Activated naive CD4-positive, alpha-beta T cell treated with anti-CD3 and anti-CD28 coated beads, Interleukin-2, amount 10 ng/mL, durations not matched to agents 7 days and 5 days (primary cell): ENCODE results near the gene EFCAB14.
"Not testable (repeated sequence)": the region's sequence is repeated elsewhere in the genome, so short reads cannot be mapped to it uniquely, and the experiment has no call there.

Experiments used
- CTCF ChIA-PET: fragments of 350-600 bp; sonication (Branson Sonifier 250); formaldehyde crosslinking; loops from one replicate; lab custom pipeline; 2021; ENCODE audit warnings: antibody characterized with exemption; lab: Charles Lee
- DNase-seq: peaks from one replicate; pipeline ENCODE4 v3.0.0-alpha.2; 2020
- H3K27ac Mint-ChIP-seq: one replicate; pipeline ENCODE4 v1.8.0; 2021; ENCODE audit warnings: mild to moderate bottlenecking, moderate library complexity, mixed read lengths
- H3K27me3 Mint-ChIP-seq: one replicate; pipeline ENCODE4 v1.8.0; 2021; ENCODE audit warnings: mild to moderate bottlenecking, mixed read lengths
- H3K36me3 Mint-ChIP-seq: one replicate; pipeline ENCODE4 v1.8.0; 2021; ENCODE audit warnings: mixed read lengths
- H3K4me1 Mint-ChIP-seq: one replicate; pipeline ENCODE4 v1.8.0; 2021; ENCODE audit warnings: mixed read lengths
- H3K4me3 Mint-ChIP-seq: one replicate; pipeline ENCODE4 v1.8.0; 2021; ENCODE audit warnings: mild to moderate bottlenecking, moderate library complexity, mixed read lengths
- H3K9me3 Mint-ChIP-seq: one replicate; pipeline ENCODE4 v1.8.0; 2021; ENCODE audit warnings: mixed read lengths

Gene EFCAB14

DNA sequence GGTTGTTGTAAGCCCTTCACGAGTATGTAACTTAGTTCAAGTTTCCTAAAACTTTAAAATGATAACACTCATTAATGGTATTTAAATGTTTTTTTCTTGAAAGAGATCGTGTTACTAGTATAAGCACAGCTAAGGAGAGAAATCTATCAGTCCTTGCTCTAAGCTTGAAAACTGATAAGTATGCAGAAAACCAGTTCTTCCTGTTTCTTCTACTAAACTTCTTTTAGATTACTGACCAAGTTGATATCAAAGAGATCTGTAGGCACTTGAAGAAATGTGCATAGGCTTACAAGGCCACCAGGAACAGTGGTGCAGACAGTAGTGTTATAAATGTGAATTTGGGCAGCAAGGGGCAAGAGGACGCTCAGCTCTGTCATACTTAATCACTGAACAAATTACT is 3.9 kb downstream of the EFCAB14 start:
- CTCF ChIA-PET, result no interaction called here
- Mint-ChIP-seq H3K27me3 (no peaks in the 10 kb centered on the region), H3K4me3 (no peak overlapping the region), H3K27ac (no peak overlapping the region), H3K4me1 (peaks cover 38% of the 10 kb centered on the region), H3K9me3 (no peaks in the 10 kb centered on the region), H3K36me3 (peaks cover 37% of the 10 kb centered on the region)
- DNase-seq, result no peak

DNA sequence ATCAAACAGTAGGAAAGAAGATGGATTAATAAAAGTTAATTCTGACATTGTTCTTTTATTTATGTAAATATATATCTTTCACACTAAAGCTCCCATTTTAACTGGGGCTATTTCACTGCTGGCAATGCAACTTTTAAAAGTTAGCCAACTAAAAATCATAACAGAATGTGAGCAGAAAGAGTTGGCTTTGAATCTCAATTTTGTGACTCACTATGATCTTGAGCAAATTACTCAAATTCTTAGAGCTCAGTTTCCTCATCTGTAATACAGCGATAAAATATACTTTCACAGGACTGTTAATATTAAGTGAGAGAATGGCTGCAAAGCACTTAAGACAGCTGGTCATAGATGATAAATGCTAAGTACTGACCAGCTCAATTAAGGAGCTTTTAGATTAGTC is 10.8 kb downstream of the EFCAB14 start:
- CTCF ChIA-PET, result interaction anchor here (0.6 to 2.7 kb wide), 4 partner anchors 9 to 130 kb away, joined by 3 to 9 read pairs (median 4); partner anchors contain the start of gene EFCAB14
- Mint-ChIP-seq H3K4me1 (peaks cover 4% of the 10 kb centered on the region), H3K36me3 (peaks cover 54% of the 10 kb centered on the region), H3K27ac (no peak overlapping the region), H3K9me3 (no peaks in the 10 kb centered on the region), H3K4me3 (no peak overlapping the region), H3K27me3 (no peaks in the 10 kb centered on the region)
- no peak for DNase-seq

DNA sequence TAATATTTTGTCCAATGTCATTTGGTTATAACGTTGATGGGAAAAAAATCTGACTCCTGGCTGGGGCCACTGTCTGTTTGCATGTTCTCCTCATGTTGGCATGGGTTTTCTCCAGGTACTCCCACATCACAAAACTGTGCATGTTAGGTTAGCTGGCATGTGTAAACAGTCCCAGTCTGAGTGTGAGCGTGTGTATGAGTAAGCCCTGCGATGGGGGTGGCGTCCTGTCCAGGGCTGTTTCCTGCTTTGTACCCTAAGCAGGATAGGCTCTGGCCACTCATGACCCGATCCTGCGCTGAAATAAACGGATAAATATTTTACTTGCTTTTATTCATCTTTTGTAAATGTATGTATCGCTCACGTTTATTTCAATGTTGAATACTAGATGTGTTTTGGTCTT is 13.5 kb downstream of the EFCAB14 start:
- Mint-ChIP-seq H3K4me1 (peaks cover 4% of the 10 kb centered on the region), H3K9me3 (no peaks in the 10 kb centered on the region), H3K36me3 (peaks cover 52% of the 10 kb centered on the region), H3K4me3 (no peak overlapping the region), H3K27ac (no peak overlapping the region), H3K27me3 (no peaks in the 10 kb centered on the region)
- no peak for DNase-seq
- CTCF ChIA-PET, result no interaction called here

- CTCF ChIA-PET, result no interaction called here
- Mint-ChIP-seq H3K27me3 (no peaks in the 10 kb centered on the region), H3K9me3 (no peaks in the 10 kb centered on the region), H3K4me3 (no peak overlapping the region), H3K36me3 (peaks cover 50% of the 10 kb centered on the region), H3K4me1 (peaks cover under 1% of the 10 kb centered on the region), H3K27ac (no peak overlapping the region)
- no peak for DNase-seq
These were observed 14.8 kb downstream of the EFCAB14 start for GRCh38 chr1:46703927-46704641.

DNA sequence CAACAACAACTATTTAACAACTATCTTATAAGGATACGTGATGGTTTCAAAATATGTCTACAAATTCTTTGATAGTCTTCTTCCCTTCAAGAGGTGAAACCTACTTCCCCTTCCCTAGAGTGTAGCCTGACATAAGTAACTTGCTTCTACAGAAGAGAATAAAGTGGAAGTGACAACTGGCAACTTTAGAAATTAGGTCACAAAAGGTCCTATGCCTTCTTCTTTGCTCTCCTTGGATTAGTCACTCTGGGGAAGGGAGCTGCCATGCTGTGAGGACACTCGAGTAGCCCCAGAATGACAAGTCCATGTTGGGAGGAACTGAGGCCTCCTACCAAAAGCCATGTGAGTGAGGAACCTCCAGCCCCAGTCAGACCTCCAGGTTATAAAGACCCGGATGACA is 19.2 kb downstream of the EFCAB14 start:
- CTCF ChIA-PET, result no interaction called here
- Mint-ChIP-seq H3K27ac (no peak overlapping the region), H3K9me3 (no peaks in the 10 kb centered on the region), H3K27me3 (no peaks in the 10 kb centered on the region), H3K4me3 (no peak overlapping the region), H3K4me1 (no peaks in the 10 kb centered on the region), H3K36me3 (peaks cover 48% of the 10 kb centered on the region)
- no peak for DNase-seq

DNA sequence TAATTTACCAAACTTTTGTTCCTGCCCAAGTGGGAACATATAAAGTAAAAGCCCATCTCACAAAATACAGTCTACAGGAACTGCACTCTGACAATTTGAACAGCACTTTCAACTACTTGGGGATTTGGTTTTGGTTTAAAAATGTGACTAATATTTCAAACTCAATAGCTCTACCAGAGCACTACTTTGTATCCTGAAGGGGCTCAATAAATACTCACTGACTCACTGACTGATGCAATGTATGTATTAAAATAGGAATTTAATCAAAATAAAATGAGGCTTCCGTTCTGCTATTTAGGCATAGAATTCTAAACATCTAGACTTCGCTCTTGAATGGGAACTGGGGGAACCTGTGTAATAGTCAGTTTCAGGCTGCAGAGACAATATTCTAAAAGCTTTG is 21.9 kb downstream of the EFCAB14 start:
- Mint-ChIP-seq H3K27me3 (no peaks in the 10 kb centered on the region), H3K27ac (no peak overlapping the region), H3K9me3 (no peaks in the 10 kb centered on the region), H3K4me3 (no peak overlapping the region), H3K4me1 (no peaks in the 10 kb centered on the region), H3K36me3 (peaks cover 51% of the 10 kb centered on the region)
- DNase-seq, result no peak
- CTCF ChIA-PET, result no interaction called here

GRCh38 chr1:46694676-46695075 is 24.2 kb downstream of the EFCAB14 start:
- DNase-seq, H3K27me3 Mint-ChIP-seq, H3K4me1 Mint-ChIP-seq, H3K4me3 Mint-ChIP-seq, H3K9me3 Mint-ChIP-seq, CTCF ChIA-PET, H3K27ac Mint-ChIP-seq: not testable (repeated sequence)
- H3K36me3 Mint-ChIP-seq, result peaks cover 60% of the 10 kb centered on the region

DNA sequence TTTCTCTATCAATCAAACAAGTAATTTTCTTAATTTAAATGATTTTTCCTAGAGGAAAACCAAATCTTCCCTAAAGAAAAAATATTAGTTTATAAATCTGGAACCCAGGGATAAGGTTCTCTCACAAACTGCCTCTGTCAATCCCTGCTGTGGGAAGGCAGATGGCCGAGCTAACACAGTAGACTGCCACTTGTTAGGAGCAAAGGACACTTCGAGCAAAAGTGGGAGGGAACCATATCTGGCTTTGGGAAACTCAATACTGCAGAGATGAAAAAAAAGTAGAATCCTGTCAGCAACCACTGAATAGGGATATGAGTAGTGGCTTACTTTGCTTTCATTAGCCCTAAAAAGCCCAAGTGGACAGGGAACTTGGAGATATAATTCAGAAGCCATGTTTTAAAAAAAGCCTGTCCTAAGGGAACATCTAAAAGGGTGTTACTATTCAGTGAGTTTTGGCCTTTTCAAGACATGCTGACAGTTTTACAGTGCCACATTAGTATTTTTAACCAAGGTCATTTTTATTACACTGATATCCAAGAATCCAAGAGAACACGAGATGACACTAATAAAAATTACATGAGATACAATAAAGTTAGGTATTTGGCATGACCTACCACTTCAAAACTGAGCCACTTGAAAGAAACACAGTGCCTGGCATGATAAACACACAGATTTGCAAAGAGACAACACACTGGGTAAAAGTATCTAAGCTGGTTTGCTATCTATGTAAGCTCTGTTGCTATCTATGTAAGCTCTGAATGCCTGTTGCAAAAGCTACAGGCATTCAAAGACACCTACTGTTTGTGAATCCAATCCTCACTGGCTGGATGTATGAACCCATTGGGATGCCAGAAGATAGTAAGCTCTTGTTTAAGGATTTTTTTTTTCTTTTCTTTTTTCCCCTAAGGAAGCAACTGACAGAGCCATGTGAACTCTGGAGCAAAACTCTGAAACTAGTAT is 25.8 kb downstream of the EFCAB14 start:
- H3K4me1 Mint-ChIP-seq, result peaks cover 8% of the 10 kb centered on the region
- DNase-seq, result no peak
- H3K27ac Mint-ChIP-seq, result no peak overlapping the region
- H3K4me3 Mint-ChIP-seq, result no peak overlapping the region
- H3K27me3 Mint-ChIP-seq, result no peaks in the 10 kb centered on the region
- CTCF ChIA-PET, result no interaction called here
- H3K9me3 Mint-ChIP-seq, result no peaks in the 10 kb centered on the region
- peaks cover 67% of the 10 kb centered on the region for H3K36me3 Mint-ChIP-seq

DNA sequence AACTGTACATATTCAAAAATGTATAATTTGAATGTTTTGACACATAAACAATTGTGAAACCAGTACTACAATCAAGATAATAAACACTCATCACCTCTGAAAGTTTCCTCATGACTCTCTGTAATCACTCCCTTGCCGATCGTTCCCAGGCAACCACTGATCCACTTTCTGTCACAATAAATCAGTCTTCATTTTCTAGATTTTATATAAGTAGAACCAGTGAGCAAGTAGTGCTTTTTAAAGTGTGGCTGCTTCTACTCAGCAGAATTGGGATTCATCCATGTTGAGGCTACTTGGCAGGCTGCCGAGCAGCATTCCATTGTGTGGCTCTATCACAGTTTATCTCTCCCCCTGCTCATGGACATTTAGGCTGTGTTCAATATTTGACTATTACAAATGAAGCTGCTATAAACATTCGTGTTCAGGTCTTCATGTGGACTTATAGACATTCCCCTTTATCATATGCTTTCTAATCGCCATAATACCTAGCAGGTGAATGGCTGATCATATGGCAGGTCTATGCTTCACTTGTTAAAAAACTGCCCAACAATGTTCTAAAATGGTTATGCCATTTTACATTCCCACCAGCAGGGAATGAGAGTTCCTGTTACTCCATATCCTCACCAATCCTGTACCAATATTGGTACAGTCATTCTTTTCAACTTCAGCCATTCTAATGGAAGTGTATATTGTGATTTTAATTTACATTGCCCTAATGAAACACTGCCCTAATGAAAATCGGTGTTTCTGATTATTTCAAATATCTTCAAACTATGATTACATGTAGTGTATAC is 26.7 kb downstream of the EFCAB14 start:
- no peaks in the 10 kb centered on the region for H3K9me3 Mint-ChIP-seq
- H3K4me3 Mint-ChIP-seq, result no peak overlapping the region
- peaks cover 15% of the 10 kb centered on the region for H3K4me1 Mint-ChIP-seq
- CTCF ChIA-PET, result interaction anchor here (1.6 kb wide), 1 partner anchor 32 kb away, joined by 3 read pairs; no protein-coding TSS in a partner anchor
- peaks cover 74% of the 10 kb centered on the region for H3K36me3 Mint-ChIP-seq
- no peak for DNase-seq
- H3K27ac Mint-ChIP-seq, result no peak overlapping the region
- H3K27me3 Mint-ChIP-seq, result no peaks in the 10 kb centered on the region

DNA sequence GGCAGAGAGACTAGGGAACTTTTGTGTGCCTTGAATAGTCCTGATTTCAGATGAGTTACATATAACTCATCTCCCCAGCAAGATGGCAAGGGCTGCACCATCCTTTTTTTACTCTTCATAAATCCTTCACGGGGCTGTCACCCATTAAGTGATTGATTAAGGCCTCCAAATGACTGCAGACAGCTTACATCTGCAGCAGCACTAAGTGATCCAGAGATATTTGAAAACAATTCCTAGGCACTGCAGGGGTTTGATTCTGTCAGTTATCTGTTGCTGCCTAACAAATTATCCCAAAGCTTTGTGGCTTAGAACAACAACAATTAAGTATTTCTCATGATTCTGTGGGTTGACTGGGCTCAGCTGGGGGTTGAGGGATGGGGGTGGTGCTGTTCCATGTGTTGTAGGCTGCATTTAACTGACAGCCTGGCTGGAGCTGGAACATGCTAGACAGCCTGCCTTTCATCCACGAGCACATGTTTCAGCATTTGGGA is 27.9 kb downstream of the EFCAB14 start:
- peaks cover 22% of the 10 kb centered on the region for H3K4me1 Mint-ChIP-seq
- CTCF ChIA-PET, result interaction anchor here (1.3 to 1.6 kb wide), 2 partner anchors 13 to 34 kb away, joined by 3 to 5 read pairs; no protein-coding TSS in a partner anchor
- no peak for DNase-seq
- H3K27me3 Mint-ChIP-seq, result no peaks in the 10 kb centered on the region
- H3K4me3 Mint-ChIP-seq, result no peak overlapping the region
- no peak overlapping the region for H3K27ac Mint-ChIP-seq
- H3K9me3 Mint-ChIP-seq, result no peaks in the 10 kb centered on the region
- peaks cover 81% of the 10 kb centered on the region for H3K36me3 Mint-ChIP-seq

DNA sequence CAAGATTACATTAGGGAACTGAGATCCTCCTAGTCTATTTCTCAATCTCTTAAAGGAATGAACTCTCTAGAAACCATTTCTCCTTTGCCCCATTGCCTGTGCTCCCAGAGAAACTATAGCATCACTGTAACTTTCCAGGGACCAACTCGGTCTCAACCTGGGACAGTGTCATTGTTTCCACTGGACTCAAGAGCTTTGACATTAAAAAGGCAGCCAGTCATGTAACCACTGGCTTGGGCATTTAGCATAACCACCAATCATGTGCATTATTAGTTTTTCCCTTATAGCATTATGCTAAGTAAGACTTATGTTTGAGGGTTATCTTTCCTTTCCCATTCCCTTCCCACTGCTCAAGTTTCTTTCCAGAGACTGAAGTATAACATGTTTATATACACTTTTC is 29.0 kb downstream of the EFCAB14 start:
- DNase-seq, result no peak
- Mint-ChIP-seq H3K36me3 (peaks cover 76% of the 10 kb centered on the region), H3K4me3 (no peak overlapping the region), H3K27me3 (no peaks in the 10 kb centered on the region), H3K9me3 (no peaks in the 10 kb centered on the region), H3K4me1 (peaks cover 22% of the 10 kb centered on the region), H3K27ac (no peak overlapping the region)
- CTCF ChIA-PET, result interaction anchor here (1.3 kb wide), 1 partner anchor 12 kb away, joined by 5 read pairs; no protein-coding TSS in a partner anchor

GRCh38 chr1:46689356-46689755 is 29.6 kb downstream of the EFCAB14 start:
- CTCF ChIA-PET, result no interaction called here
- no peak overlapping the region for H3K27ac Mint-ChIP-seq
- no peaks in the 10 kb centered on the region for H3K27me3 Mint-ChIP-seq
- no peak for DNase-seq
- peaks cover 77% of the 10 kb centered on the region for H3K36me3 Mint-ChIP-seq
- peaks cover 22% of the 10 kb centered on the region for H3K4me1 Mint-ChIP-seq
- no peak overlapping the region for H3K4me3 Mint-ChIP-seq
- no peaks in the 10 kb centered on the region for H3K9me3 Mint-ChIP-seq

DNA sequence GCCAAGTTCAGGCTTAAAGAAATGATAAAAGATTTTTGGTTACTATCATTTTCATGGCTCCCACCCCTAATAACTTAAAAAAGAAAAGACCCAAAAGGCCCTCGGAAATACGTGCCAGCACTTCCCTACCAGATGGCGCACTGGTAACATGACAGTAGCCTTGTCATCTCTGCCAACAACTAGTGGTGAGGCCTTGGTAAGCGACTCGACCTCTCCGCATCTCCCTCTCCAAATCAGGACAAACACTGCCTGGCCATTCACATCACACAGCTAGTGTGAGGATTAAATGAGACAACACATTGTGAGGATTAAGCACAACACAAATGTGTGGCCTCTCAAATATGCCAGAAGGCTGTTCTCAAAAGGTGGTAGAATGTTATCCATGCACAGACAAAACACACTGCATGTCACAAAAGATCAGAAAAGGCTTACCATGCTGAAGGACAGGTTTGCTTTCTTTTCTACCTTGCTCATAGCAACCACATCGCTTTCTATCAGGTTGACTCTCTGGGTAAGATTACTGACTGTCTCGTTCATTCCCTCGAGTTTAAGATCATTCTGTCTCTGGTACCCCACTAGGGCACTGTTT is 30.9 kb downstream of the EFCAB14 start:
- no peaks in the 10 kb centered on the region for H3K9me3 Mint-ChIP-seq
- H3K4me3 Mint-ChIP-seq, result no peak overlapping the region
- H3K27ac Mint-ChIP-seq, result no peak overlapping the region
- CTCF ChIA-PET, result no interaction called here
- DNase-seq, result no peak
- H3K36me3 Mint-ChIP-seq, result peaks cover 79% of the 10 kb centered on the region
- H3K4me1 Mint-ChIP-seq, result peaks cover 22% of the 10 kb centered on the region
- no peaks in the 10 kb centered on the region for H3K27me3 Mint-ChIP-seq
